ENCODE results near the gene RAB43.
"Not testable (repeated sequence)": the region's sequence is repeated elsewhere in the genome, so short reads cannot be mapped to it uniquely, and the experiment has no call there.

RAB43 gene

GRCh38 chr3:129087904-129088303 lies 33.7 kb downstream of the RAB43 start:
- not testable (repeated sequence) for DNase-seq

GRCh38 chr3:129087138-129087702 lies 34.4 kb downstream of the RAB43 start:
- no peak for DNase-seq

DNA sequence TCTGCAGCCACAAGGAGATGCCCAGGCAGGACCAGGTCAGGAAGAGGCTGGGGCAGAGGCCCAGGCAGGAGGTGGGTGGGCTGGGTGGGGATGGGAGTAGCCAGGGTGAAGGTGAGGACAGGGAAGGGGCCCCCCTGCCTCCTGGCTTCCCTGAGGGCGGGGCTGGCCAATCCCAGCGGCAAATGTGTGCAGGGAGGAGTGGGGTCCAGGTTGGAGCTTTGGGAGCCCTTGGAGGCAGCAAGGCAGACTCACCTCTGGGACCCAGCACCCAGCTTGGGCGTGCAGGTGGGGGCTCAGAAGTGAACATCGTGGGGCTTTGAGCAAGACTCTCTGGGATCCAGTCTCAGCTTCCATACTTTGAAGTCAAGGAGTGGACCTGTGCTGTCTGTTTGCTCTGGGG lies 35.8 kb downstream of the RAB43 start:
- DNase-seq, result no peak

GRCh38 chr3:129085165-129085715 lies 36.4 kb downstream of the RAB43 start:
- DNase-seq, result no peak

DNA sequence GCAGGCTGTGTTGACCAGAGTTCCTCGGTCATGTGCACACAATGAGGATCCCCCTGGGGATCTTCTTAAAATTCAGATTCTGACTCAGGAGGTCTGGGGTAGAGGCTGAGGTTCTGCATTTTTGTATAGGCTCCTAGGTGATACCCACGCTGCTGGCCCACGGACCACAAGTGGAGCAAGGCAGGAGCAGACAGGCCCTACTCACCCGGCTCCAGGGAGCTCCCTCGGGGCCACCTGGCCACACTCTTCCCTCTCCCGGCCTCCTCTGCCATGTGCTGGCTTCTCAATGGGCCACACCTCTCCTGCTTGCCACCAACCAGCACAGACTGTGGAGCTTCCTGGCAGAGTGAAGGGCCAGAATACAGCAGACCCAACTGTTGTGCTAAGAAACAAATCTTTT lies 37.1 kb downstream of the RAB43 start:
- no peak for DNase-seq

DNA sequence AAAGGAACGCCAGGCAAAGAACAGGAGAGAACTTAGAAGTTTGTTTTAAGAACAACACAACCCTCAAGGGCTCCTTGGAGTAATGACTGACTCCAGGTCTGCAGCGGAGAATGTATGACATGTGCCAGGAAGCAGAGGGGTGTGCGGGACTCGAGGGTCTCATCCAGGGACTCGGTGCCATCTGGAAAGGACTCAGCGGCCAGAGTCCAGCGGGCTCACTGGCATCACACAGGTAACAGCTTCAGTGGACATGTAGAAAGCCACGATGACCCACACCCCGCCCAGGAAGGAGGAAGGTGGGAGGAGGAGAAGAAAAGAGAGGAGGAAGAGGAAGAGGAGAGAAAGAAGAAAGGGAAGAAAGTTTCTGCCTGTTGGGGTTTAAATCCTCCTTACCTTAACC lies 39.6 kb downstream of the RAB43 start:
- DNase-seq, result no peak

- no peak for DNase-seq
These were observed 40.1 kb downstream of the RAB43 start for GRCh38 chr3:129081503-129081902.

- DNase-seq, result no peak
These were observed 43.1 kb downstream of the RAB43 start for GRCh38 chr3:129078510-129078909.

DNA sequence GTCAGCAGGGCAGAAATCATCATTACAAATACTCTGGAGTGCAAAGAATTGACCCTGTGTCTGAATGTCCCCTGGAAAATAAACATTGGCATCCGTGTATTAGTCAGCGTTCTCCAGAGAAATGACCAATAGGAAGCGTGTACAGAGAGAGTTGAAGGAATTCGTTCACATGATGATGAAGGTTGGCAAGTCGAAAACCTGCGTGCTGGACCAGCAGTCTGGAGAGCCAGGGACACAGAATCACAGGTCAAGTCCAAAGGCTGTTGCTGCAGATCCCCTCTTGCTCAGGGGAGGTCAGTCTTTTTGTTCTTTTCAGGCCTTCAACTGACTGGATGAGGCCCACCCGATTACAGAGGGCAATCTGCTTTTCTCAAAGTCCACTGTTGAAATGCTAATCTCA lies 44.4 kb downstream of the RAB43 start:
- DNase-seq, result no peak

- DNase-seq, result no peak
These were observed 51.3 kb downstream of the RAB43 start for GRCh38 chr3:129070086-129070885.

GRCh38 chr3:129069313-129070085 lies 52.1 kb downstream of the RAB43 start:
- DNase-seq, result not testable (repeated sequence)

DNA sequence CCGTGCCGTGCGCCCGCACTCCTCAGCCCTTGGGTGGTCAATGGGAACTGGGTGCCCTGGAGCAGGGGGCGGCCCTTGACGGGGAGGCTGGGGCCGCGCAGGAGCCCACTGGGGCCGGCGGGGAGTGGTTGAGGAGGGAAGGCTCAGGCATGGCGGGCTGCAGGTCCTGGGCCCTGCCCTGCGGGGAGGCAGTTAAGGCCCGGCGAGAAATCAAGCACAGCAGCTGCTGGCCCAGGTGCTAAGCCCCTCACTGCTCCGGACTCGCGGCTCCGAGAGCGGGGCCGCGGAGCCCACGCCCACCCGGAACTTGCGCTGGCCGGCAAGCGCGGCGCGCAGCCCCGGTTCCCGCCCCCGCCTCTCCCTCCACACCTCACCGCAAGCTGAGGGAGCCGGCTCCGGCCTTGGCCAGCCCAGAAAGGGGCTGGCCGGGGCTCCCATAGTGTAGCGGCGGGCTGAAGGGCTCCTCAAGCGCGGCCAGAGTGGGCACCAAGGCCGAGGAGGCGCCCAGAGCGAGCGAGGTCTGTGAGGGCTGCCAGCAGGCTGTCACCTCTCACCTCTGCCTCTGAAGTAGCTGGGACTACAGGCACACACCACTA lies 53.2 kb downstream of the RAB43 start:
- no peak for DNase-seq

DNA sequence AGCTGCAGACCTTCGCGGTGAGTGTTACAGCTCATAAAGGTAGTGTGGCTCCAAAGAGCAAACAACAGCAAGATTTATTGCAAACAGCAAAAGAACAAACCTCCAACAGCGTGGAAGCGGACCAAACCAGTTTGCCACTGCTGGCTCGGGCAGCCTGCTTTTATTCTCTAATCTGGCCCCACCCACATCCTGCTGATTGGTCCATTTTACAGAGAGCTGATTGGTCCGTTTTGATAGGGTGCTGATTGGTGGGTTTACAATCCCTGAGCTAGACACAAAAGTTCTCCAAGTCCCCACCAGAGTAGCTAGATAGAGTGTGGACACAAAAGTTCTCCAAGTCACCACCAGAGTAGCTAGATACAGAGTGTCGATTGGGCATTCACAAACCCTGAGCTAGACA lies 53.9 kb downstream of the RAB43 start:
- not testable (repeated sequence) for DNase-seq

DNA sequence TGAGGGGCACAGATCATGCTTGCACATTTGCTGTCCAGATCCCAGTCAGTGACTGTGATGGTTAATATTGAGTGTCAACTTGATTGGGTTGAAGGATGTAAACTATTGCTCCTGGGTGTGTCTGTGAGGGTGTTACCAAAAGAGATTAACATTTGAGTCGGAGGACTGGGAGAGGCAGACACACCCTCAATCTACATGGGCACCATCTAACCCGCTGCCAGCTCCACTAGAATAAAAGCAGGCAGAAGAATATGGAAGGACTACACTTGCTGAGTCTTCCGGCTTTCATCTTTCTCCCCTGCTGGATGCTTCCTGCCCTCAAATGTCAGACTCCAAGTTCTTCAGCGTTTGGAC lies 55.9 kb downstream of the RAB43 start:
- DNase-seq, result no peak

- DNase-seq, result no peak
These were observed 56.4 kb downstream of the RAB43 start for GRCh38 chr3:129065016-129065719.

DNA sequence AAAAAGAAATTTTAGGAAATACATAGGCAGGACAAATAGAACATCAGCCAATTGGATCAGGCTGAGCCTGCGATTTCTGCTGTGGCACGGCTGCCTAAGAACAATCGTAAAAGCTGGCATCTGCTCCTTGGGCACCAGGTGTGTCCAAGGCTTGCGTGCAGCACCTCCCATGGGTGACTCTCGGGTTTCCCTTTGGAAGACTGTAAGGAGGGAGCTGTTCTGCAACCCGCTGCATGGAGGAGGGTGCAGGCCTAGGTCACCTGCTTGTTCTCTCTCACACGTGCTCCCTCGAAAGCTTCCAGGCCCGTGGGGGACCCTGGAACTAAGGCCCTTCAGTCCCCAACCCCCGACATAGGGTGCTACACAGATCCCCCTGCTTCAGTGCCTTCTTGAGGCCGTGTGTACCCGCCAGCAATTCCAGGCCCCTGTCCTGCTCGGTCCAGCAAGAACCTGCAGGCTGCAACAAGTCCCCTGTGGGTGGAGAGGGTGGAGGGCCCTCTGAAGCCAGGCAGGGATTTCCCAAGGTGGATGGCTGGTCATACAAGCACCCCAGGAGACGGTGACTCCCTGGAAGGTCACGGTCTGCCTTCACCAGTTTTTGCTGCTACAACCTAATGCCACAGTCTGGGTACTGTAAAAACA lies 57.6 kb downstream of the RAB43 start:
- no peak for DNase-seq

GRCh38 chr3:129063091-129063640 lies 58.4 kb downstream of the RAB43 start:
- no peak for DNase-seq

GRCh38 chr3:129061888-129062834 lies 59.4 kb downstream of the RAB43 start:
- no peak for DNase-seq

DNA sequence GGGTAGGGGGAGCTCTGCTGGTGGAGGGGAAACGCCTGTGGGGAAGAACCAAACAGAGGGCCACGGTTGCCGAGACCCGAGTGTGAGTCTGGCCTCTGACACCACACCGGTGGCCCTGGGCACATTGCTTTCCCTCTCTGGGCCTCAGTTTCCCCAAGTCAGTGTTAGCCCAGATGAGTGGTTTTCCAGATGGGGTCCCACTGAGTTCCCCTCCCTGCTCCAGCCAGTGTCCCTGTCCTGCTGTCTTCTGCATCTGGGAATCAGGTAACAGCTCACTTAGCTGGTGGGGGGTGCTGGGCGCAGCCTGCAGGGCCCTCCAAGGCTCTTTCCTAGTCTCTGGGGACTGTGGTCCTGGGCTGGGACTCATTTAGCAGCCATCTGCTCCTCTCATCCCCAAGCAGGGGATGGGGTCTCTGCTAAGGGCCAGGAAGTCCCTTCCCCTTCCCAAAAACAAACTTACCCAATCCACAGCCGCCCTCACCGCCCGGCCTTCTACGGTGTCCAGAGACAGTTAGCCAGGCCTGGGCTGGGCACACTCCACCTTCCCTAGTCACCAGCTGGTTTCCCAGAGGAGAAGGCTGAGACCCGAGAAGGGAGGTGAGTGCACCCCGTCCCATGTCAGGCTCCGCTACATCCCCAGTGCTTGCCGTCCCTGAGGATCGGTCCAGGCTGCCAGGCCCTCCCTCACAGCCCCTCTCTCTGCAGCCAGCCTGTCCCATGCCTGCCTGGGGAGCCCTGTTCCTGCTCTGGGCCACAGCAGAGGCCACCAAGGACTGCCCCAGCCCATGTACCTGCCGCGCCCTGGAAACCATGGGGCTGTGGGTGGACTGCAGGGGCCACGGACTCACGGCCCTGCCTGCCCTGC lies 60.3 kb downstream of the RAB43 start:
- no peak for DNase-seq

Measured in T-helper 1 cell (primary cell).